K562 (cell line): ENCODE measurements around the gene SYNGR4. TPM values are rescaled to one million over a fixed set of nuclear protein-coding genes. Genes with fewer than 3 reads are reported as not detected.

Experiments used
- ARID3A ChIP-seq: IDR thresholded peaks from 2 replicates; pipeline ENCODE4 v1.6.1; 2012; ENCODE audit warnings: low read depth, low read length, improper control_type of control experiment, borderline replicate concordance
- ASH1L ChIP-seq: fragments of 450-650 bp; IDR thresholded peaks from 2 replicates; pipeline ENCODE4 v1.6.1; 2018; ENCODE audit warnings: borderline replicate concordance, mild to moderate bottlenecking, low read depth; ENCODE audit not compliant: partially characterized antibody
- CREB1 ChIP-seq, 2 experiments: sonication (generic) in 1 of 2; formaldehyde crosslinking in 1 of 2; IDR thresholded peaks; 2 replicates each; pipeline versions ENCODE4 v1.6.1 to v1.8.0; 2012 to 2022; ENCODE audit warnings: inconsistent platforms in 1 of 2, mild to moderate bottlenecking in 1 of 2, missing genetic modification reagents in 1 of 2, moderate library complexity in 1 of 2
- HDGF ChIP-seq: fragments of 450-650 bp; IDR thresholded peaks from 2 replicates; pipeline ENCODE4 v1.6.1; 2016
- HMGN3 ChIP-seq: IDR thresholded peaks from 2 replicates; pipeline ENCODE4 v1.6.1; 2011; ENCODE audit warnings: borderline replicate concordance, low read depth, mild to moderate bottlenecking, mixed read lengths, low read length; ENCODE audit not compliant: insufficient read length; ENCODE audit errors: extremely low read depth
- HNRNPH1 ChIP-seq: fragments of 200-400 bp; formaldehyde crosslinking; optimal IDR thresholded peaks from 2 replicates; pipeline ENCODE3; 2017; ENCODE audit warnings: low read depth, mild to moderate bottlenecking, low read length, moderate library complexity
- MXI1 ChIP-seq: IDR thresholded peaks from 2 replicates; pipeline ENCODE4 v1.6.1; 2011; ENCODE audit warnings: low read depth, mild to moderate bottlenecking, improper control_type of control experiment, low read length
- PRDM10 ChIP-seq: fragments of 450-650 bp; IDR thresholded peaks from 2 replicates; pipeline ENCODE4 v1.6.1; 2018; ENCODE audit not compliant: partially characterized antibody
- RBM14 ChIP-seq: fragments of 200-400 bp; formaldehyde crosslinking; IDR thresholded peaks from 2 replicates; pipeline ENCODE4 v1.6.1; 2018; ENCODE audit warnings: low read depth, mild to moderate bottlenecking, low read length, moderate library complexity, borderline replicate concordance; ENCODE audit not compliant: insufficient read depth
- RBM25 ChIP-seq: fragments of 200-400 bp; formaldehyde crosslinking; IDR thresholded peaks from 2 replicates; pipeline ENCODE4 v1.6.1; 2018; ENCODE audit warnings: low read length, low read depth, moderate library complexity; ENCODE audit not compliant: severe bottlenecking
- RNF2 ChIP-seq: sonication (generic); IDR thresholded peaks from 2 replicates; pipeline ENCODE4 v1.6.1; 2016
- SAP30 ChIP-seq: fragments of 200-600 bp; sonication (generic); IDR thresholded peaks from 2 replicates; pipeline ENCODE4 v1.6.1; 2012; ENCODE audit warnings: borderline replicate concordance, low read depth, mild to moderate bottlenecking, moderate library complexity, low read length, control low read depth, inconsistent platforms; ENCODE audit not compliant: insufficient read depth, poor library complexity, severe bottlenecking
- SRSF3 ChIP-seq: fragments of 200-400 bp; formaldehyde crosslinking; IDR thresholded peaks from 2 replicates; pipeline ENCODE4 v1.6.1; 2016; ENCODE audit warnings: mild to moderate bottlenecking, low read length, moderate library complexity; ENCODE audit not compliant: insufficient read depth
- TAF7 ChIP-seq: fragments of 450-650 bp; IDR thresholded peaks from 2 replicates; pipeline ENCODE4 v1.6.1; 2016; ENCODE audit warnings: missing genetic modification characterization, missing compliant biosample characterization
- ZBED1 ChIP-seq: IDR thresholded peaks from 2 replicates; pipeline ENCODE4 v1.6.1; 2014
- polyA plus RNA-seq, 8 experiments: library from polyadenylated mRNA; depleted of rRNA in 4 of 8; stranded (reverse) in 5 of 8; unstranded in 3 of 8; fragments of >200 nt; fragmentation: Nextera tagmentation in 2 of 8; fragmentation: Illumina TruSeq in 1 of 8; extraction: Ambion mirVana in 2 of 8; extraction: Trizol in 1 of 8; gene quantifications; 2 replicates each; pipeline versions ENCODE4 v1.2.1 to v1.2.3, GENCODE V29; 2011 to 2014; ENCODE audit warnings: inconsistent platforms in 1 of 8, missing spikeins in 1 of 8
- total RNA-seq, 7 experiments: library from RNA; depleted of rRNA in 6 of 7; stranded (reverse); fragments of >200 nt in 6 of 7; fragmentation: Illumina TruSeq in 2 of 7; extraction: Trizol in 2 of 7; gene quantifications; 2 replicates each; pipeline versions ENCODE4 v1.2.1 to v1.2.3, GENCODE V29; 2011 to 2021; ENCODE audit warnings: low replicate concordance in 1 of 7
- TF ChIP-seq, protein P1 (sequence below): sonication (generic); formaldehyde crosslinking; IDR thresholded peaks from 2 replicates; pipeline ENCODE4 v1.8.0; 2022; ENCODE audit warnings: mild to moderate bottlenecking, missing genetic modification reagents
- TF ChIP-seq, protein P2 (sequence below): fragments of 250-450 bp; sonication (Bioruptor Pico); IDR thresholded peaks from 2 replicates; pipeline ENCODE4 v1.5.0; 2021

The SYNGR4 gene
- total and polyA plus RNA-seq, 9 of the 15 experiments (the other 6 are each of a cell fraction or from before 2014, with no cell fraction given): 0.07 to 0.14 TPM; not detected in 7

- TF ChIP-seq SRSF3 (no peak), MXI1 (no peak), SAP30 (no peak), HNRNPH1 (no peak), PRDM10 (peak; percentile 88), RNF2 (peak; percentile 59), HMGN3 (peak; percentile 42), ZBED1 (no peak), TAF7 (tag) (peak; percentile 45; the same call in 1 of the 2 replicates), HDGF (peak; percentile 98), ARID3A (no peak), CREB1 (IDR thresholded peaks at IDR 0.05) (0 out of 2 replicates have a peak, but pooled peaks have one; percentile 29), CREB1 (CRISPR knock-in tag; IDR thresholded peaks at IDR 0.05) (no peak), ASH1L (peak; percentile 41), RBM14 (no peak), RBM25 (no peak)
- TF ChIP-seq, protein P1, sequence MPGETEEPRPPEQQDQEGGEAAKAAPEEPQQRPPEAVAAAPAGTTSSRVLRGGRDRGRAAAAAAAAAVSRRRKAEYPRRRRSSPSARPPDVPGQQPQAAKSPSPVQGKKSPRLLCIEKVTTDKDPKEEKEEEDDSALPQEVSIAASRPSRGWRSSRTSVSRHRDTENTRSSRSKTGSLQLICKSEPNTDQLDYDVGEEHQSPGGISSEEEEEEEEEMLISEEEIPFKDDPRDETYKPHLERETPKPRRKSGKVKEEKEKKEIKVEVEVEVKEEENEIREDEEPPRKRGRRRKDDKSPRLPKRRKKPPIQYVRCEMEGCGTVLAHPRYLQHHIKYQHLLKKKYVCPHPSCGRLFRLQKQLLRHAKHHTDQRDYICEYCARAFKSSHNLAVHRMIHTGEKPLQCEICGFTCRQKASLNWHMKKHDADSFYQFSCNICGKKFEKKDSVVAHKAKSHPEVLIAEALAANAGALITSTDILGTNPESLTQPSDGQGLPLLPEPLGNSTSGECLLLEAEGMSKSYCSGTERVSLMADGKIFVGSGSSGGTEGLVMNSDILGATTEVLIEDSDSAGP (CRISPR knock-in tag): no peak
- TF ChIP-seq, protein P2, sequence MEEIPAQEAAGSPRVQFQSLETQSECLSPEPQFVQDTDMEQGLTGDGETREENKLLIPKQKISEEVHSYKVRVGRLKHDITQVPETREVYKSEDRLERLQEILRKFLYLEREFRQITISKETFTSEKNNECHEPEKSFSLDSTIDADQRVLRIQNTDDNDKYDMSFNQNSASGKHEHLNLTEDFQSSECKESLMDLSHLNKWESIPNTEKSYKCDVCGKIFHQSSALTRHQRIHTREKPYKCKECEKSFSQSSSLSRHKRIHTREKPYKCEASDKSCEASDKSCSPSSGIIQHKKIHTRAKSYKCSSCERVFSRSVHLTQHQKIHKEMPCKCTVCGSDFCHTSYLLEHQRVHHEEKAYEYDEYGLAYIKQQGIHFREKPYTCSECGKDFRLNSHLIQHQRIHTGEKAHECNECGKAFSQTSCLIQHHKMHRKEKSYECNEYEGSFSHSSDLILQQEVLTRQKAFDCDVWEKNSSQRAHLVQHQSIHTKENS (CRISPR knock-in tag): no peak
Measured at GRCh38 chr19:48325265-48325910, 38.8 kb upstream of the SYNGR4 start, which contains the start of gene EMP3 (continued).
